GM10847 (cell line): ENCODE measurements around the gene BIRC3.

ENCODE experiments used
- POLR2A ChIP-seq: IDR thresholded peaks from 2 replicates; pipeline ENCODE4 v1.6.1; 2011; ENCODE audit not compliant: insufficient read length; ENCODE audit errors: extremely low read depth

The BIRC3 gene

GRCh38 chr11:102375720-102376399 lies 58.6 kb downstream of the BIRC3 start:
- TF ChIP-seq POLR2A, result no peak

GRCh38 chr11:102377891-102378290 lies 60.6 kb downstream of the BIRC3 start:
- no peak for TF ChIP-seq POLR2A

- TF ChIP-seq POLR2A, result no peak
These were observed 61.5 kb downstream of the BIRC3 start for GRCh38 chr11:102378818-102379217.

GRCh38 chr11:102382384-102382783 lies 65.1 kb downstream of the BIRC3 start:
- TF ChIP-seq POLR2A, result no peak

GRCh38 chr11:102383839-102384238 lies 66.6 kb downstream of the BIRC3 start:
- no peak for TF ChIP-seq POLR2A

GRCh38 chr11:102384419-102385079 lies 67.3 kb downstream of the BIRC3 start:
- TF ChIP-seq POLR2A, result no peak

GRCh38 chr11:102385085-102386007 lies 68.1 kb downstream of the BIRC3 start:
- TF ChIP-seq POLR2A, result no peak

GRCh38 chr11:102386136-102386734 lies 69.0 kb downstream of the BIRC3 start:
- TF ChIP-seq POLR2A, result no peak

GRCh38 chr11:102387043-102387781 lies 69.9 kb downstream of the BIRC3 start:
- no peak for TF ChIP-seq POLR2A
